Midbrain (tissue), 1 donor: ENCODE data around the gene CST8.
"Not testable (repeated sequence)": the region's sequence is repeated elsewhere in the genome, so short reads cannot be mapped to it uniquely, and the experiment has no call there.

Source experiments
- DNase-seq: peaks from one replicate; lab custom pipeline; 2025; lab: John Stamatoyannopoulos, UW

CST8 gene

GRCh38 chr20:23490817-23491216, at the start of gene CST8:
TSS of gene CST8 (plus strand) at chr20:23491117. CDS start at chr20:23491668, 551 bp downstream.
- DNase-seq = no peak

GRCh38 chr20:23441850-23442313, 49.0 kb upstream of the CST8 start:
- DNase-seq = peak; percentile 72

GRCh38 chr20:23442436-23442835, 48.5 kb upstream of the CST8 start:
- no peak for DNase-seq

- DNase-seq = no peak
These were observed 46.1 kb upstream of the CST8 start for GRCh38 chr20:23444859-23445258.

- no peak for DNase-seq
These were observed 45.2 kb upstream of the CST8 start for GRCh38 chr20:23445596-23446217.

- peak; percentile 84 for DNase-seq
These were observed 44.4 kb upstream of the CST8 start for GRCh38 chr20:23446505-23446904.

GRCh38 chr20:23448167-23448566, 42.8 kb upstream of the CST8 start:
- no peak for DNase-seq

- DNase-seq = no peak
These were observed 41.5 kb upstream of the CST8 start for GRCh38 chr20:23449421-23449820.

- no peak for DNase-seq
These were observed 40.0 kb upstream of the CST8 start for GRCh38 chr20:23450877-23451276.

- no peak for DNase-seq
These were observed 38.9 kb upstream of the CST8 start for GRCh38 chr20:23451956-23452487.

GRCh38 chr20:23452776-23453175, 38.1 kb upstream of the CST8 start, which contains the start of gene CST11:
TSS of gene CST11 (minus strand) at chr20:23452876. CDS start at chr20:23452811, 65 bp downstream.
- no peak for DNase-seq

GRCh38 chr20:23453549-23454543, 37.1 kb upstream of the CST8 start:
- no peak for DNase-seq

- no peak for DNase-seq
These were observed 36.1 kb upstream of the CST8 start for GRCh38 chr20:23454816-23455215.

- no peak for DNase-seq
These were observed 35.3 kb upstream of the CST8 start for GRCh38 chr20:23455639-23456038.

GRCh38 chr20:23456409-23456808, 34.5 kb upstream of the CST8 start:
- DNase-seq = no peak

- DNase-seq = no peak
These were observed 34.0 kb upstream of the CST8 start for GRCh38 chr20:23456873-23457272.

GRCh38 chr20:23459461-23460150, 31.3 kb upstream of the CST8 start:
- no peak for DNase-seq

- no peak for DNase-seq
These were observed 29.7 kb upstream of the CST8 start for GRCh38 chr20:23461180-23461579.

- not testable (repeated sequence) for DNase-seq
These were observed 24.0 kb upstream of the CST8 start for GRCh38 chr20:23466961-23467360.

GRCh38 chr20:23472306-23472705, 18.6 kb upstream of the CST8 start:
- not testable (repeated sequence) for DNase-seq

GRCh38 chr20:23473293-23473692, 17.6 kb upstream of the CST8 start:
- not testable (repeated sequence) for DNase-seq

- DNase-seq = no peak
These were observed 15.5 kb upstream of the CST8 start for GRCh38 chr20:23475395-23475794.
